ENCODE results near the gene EDA2R. TPM values are rescaled to one million over a fixed set of nuclear protein-coding genes. Genes with fewer than 3 reads are reported as not detected.

The EDA2R gene
- total and polyA plus RNA-seq, 2 donors from 2014 or later = 0.71 to 2.5 TPM

GRCh38 chrX:66634272-66634671 lies 4.6 kb downstream of the EDA2R start:
- FAIRE-seq (no peak), DNase-seq (no peak)
- Histone ChIP-seq H3K4me3 (ENCODE audit: low read length in 3 of 3) (no peak overlapping the region), H3K9ac (ENCODE audit: low read length in 3 of 3) (no peak overlapping the region), H3K36me3 (ENCODE audit: control insufficient read depth in 2 of 3, insufficient read depth in 3 of 3, low read length in 3 of 3) (no peaks in the 10 kb centered on the region), H3K27ac (ENCODE audit: low read depth in 2 of 2, low read length in 2 of 2) (no peak overlapping the region), H3K9me3 (ENCODE audit: control insufficient read depth in 2 of 3, insufficient read depth in 1 of 3, low read length in 3 of 3) (no peaks in the 10 kb centered on the region), H3K27me3 (ENCODE audit: control insufficient read depth, insufficient read depth, low read length) (no peaks in the 10 kb centered on the region), H3K4me1 (ENCODE audit: control insufficient read depth in 2 of 3, insufficient read depth in 2 of 3, low read depth in 1 of 3, low read length in 3 of 3) (no peaks in the 10 kb centered on the region)
- intact Hi-C loops (cut with DNase I) = no loop called here
- TF ChIP-seq, protein P1, sequence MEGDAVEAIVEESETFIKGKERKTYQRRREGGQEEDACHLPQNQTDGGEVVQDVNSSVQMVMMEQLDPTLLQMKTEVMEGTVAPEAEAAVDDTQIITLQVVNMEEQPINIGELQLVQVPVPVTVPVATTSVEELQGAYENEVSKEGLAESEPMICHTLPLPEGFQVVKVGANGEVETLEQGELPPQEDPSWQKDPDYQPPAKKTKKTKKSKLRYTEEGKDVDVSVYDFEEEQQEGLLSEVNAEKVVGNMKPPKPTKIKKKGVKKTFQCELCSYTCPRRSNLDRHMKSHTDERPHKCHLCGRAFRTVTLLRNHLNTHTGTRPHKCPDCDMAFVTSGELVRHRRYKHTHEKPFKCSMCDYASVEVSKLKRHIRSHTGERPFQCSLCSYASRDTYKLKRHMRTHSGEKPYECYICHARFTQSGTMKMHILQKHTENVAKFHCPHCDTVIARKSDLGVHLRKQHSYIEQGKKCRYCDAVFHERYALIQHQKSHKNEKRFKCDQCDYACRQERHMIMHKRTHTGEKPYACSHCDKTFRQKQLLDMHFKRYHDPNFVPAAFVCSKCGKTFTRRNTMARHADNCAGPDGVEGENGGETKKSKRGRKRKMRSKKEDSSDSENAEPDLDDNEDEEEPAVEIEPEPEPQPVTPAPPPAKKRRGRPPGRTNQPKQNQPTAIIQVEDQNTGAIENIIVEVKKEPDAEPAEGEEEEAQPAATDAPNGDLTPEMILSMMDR (IDR thresholded peaks at IDR 0.05; ENCODE audit: borderline replicate concordance, extremely low read depth, insufficient read depth) = no peak

DNA sequence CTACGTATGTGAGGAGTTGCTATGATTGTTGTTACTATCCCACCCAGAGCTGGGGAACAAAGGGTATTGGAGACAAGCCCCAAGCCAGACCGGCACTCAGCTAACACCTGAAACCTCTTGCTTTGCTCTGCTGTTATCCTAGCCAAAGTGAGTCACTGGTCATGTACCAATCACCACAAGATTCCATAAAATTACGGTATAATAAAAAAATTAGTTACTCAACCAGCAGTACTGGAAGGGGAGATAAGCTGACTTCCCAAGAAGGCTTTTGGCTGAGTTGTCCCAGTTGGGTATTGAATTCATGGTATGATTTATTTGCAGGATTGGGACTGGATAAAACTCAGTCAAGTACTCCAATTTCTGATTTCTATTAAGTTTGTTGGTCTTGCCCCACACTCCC lies 5.3 kb downstream of the EDA2R start:
- no peaks in the 10 kb centered on the region for H3K9me3 ChIP-seq (ENCODE audit: control insufficient read depth in 2 of 3, insufficient read depth in 1 of 3, low read length in 3 of 3)
- H3K9ac ChIP-seq (ENCODE audit: low read length in 3 of 3) = no peak overlapping the region
- H3K4me1 ChIP-seq (ENCODE audit: control insufficient read depth in 2 of 3, insufficient read depth in 2 of 3, low read depth in 1 of 3, low read length in 3 of 3) = no peaks in the 10 kb centered on the region
- intact Hi-C loops (cut with DNase I) = no loop called here
- FAIRE-seq (no peak), DNase-seq (no peak)
- H3K27ac ChIP-seq (ENCODE audit: low read depth in 2 of 2, low read length in 2 of 2) = no peak overlapping the region
- H3K4me3 ChIP-seq (ENCODE audit: low read length in 3 of 3) = no peak overlapping the region
- TF ChIP-seq, protein P1 (IDR thresholded peaks at IDR 0.05; ENCODE audit: borderline replicate concordance, extremely low read depth, insufficient read depth) = no peak
- no peaks in the 10 kb centered on the region for H3K36me3 ChIP-seq (ENCODE audit: control insufficient read depth in 2 of 3, insufficient read depth in 3 of 3, low read length in 3 of 3)
- no peaks in the 10 kb centered on the region for H3K27me3 ChIP-seq (ENCODE audit: control insufficient read depth, insufficient read depth, low read length)

DNA sequence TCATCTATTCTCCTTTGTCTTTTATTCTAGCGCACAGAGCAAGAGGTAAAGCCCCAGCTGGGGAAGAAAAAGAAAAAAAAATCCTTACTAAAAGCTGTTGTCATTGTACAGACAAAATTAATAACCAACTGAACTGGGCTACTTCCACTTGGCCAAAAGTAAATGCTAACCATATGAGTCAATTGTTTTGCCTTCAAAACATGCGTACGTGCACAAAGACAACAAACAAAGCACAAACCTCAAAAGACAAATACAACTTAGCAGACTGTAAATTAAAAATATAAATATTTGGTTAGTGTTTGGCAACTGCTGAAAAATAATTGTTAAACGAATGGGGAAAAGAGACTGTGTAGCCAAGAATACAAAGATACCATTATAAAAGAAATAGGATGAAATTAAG lies 5.9 kb downstream of the EDA2R start:
- no peaks in the 10 kb centered on the region for H3K9me3 ChIP-seq (ENCODE audit: control insufficient read depth in 2 of 3, insufficient read depth in 1 of 3, low read length in 3 of 3)
- H3K36me3 ChIP-seq (ENCODE audit: control insufficient read depth in 2 of 3, insufficient read depth in 3 of 3, low read length in 3 of 3) = no peaks in the 10 kb centered on the region
- DNase-seq (no peak), FAIRE-seq (no peak)
- H3K4me3 ChIP-seq (ENCODE audit: low read length in 3 of 3) = no peak overlapping the region
- H3K27ac ChIP-seq (ENCODE audit: low read depth in 2 of 2, low read length in 2 of 2) = no peak overlapping the region
- TF ChIP-seq, protein P1 (IDR thresholded peaks at IDR 0.05; ENCODE audit: borderline replicate concordance, extremely low read depth, insufficient read depth) = no peak
- H3K9ac ChIP-seq (ENCODE audit: low read length in 3 of 3) = no peak overlapping the region
- intact Hi-C loops (cut with DNase I) = no loop called here
- no peaks in the 10 kb centered on the region for H3K4me1 ChIP-seq (ENCODE audit: control insufficient read depth in 2 of 3, insufficient read depth in 2 of 3, low read depth in 1 of 3, low read length in 3 of 3)
- H3K27me3 ChIP-seq (ENCODE audit: control insufficient read depth, insufficient read depth, low read length) = no peaks in the 10 kb centered on the region

DNA sequence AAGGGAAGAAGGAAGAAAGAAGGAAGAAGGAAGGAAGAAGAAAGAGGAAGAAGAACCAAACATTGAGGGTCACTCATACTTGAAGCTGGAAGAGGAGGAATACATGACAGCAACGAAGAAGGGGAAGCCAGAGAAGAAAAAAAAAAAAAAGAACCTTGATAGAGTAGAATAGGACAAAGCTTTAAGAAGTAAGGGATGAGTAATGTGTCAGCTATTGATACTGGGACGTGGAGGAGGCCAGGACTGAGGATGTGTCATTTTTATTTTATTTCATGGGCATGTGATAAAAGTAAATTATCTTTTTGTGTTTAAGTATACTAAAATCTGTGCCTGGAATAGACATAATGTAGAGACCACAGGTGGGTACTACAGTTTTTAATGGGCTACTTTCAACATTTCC lies 6.4 kb downstream of the EDA2R start:
- DNase-seq (no peak), FAIRE-seq (no peak)
- intact Hi-C loops (cut with DNase I) = no loop called here
- Histone ChIP-seq H3K9me3 (ENCODE audit: control insufficient read depth in 2 of 3, insufficient read depth in 1 of 3, low read length in 3 of 3) (no peaks in the 10 kb centered on the region), H3K27me3 (ENCODE audit: control insufficient read depth, insufficient read depth, low read length) (no peaks in the 10 kb centered on the region), H3K27ac (ENCODE audit: low read depth in 2 of 2, low read length in 2 of 2) (no peak overlapping the region), H3K36me3 (ENCODE audit: control insufficient read depth in 2 of 3, insufficient read depth in 3 of 3, low read length in 3 of 3) (no peaks in the 10 kb centered on the region), H3K4me1 (ENCODE audit: control insufficient read depth in 2 of 3, insufficient read depth in 2 of 3, low read depth in 1 of 3, low read length in 3 of 3) (no peaks in the 10 kb centered on the region), H3K9ac (ENCODE audit: low read length in 3 of 3) (no peak overlapping the region), H3K4me3 (ENCODE audit: low read length in 3 of 3) (no peak overlapping the region)
- TF ChIP-seq, protein P1 (IDR thresholded peaks at IDR 0.05; ENCODE audit: borderline replicate concordance, extremely low read depth, insufficient read depth) = no peak

All from kidney (tissue), 14 donors.